ENCODE results near the gene KCTD2.
A peak's percentile ranks its signal among the peaks of the same experiment; 100 is the strongest.
"Not testable (repeated sequence)": the region's sequence is repeated elsewhere in the genome, so short reads cannot be mapped to it uniquely, and the experiment has no call there.

KCTD2 gene, protein sequence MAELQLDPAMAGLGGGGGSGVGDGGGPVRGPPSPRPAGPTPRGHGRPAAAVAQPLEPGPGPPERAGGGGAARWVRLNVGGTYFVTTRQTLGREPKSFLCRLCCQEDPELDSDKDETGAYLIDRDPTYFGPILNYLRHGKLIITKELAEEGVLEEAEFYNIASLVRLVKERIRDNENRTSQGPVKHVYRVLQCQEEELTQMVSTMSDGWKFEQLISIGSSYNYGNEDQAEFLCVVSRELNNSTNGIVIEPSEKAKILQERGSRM

DNA sequence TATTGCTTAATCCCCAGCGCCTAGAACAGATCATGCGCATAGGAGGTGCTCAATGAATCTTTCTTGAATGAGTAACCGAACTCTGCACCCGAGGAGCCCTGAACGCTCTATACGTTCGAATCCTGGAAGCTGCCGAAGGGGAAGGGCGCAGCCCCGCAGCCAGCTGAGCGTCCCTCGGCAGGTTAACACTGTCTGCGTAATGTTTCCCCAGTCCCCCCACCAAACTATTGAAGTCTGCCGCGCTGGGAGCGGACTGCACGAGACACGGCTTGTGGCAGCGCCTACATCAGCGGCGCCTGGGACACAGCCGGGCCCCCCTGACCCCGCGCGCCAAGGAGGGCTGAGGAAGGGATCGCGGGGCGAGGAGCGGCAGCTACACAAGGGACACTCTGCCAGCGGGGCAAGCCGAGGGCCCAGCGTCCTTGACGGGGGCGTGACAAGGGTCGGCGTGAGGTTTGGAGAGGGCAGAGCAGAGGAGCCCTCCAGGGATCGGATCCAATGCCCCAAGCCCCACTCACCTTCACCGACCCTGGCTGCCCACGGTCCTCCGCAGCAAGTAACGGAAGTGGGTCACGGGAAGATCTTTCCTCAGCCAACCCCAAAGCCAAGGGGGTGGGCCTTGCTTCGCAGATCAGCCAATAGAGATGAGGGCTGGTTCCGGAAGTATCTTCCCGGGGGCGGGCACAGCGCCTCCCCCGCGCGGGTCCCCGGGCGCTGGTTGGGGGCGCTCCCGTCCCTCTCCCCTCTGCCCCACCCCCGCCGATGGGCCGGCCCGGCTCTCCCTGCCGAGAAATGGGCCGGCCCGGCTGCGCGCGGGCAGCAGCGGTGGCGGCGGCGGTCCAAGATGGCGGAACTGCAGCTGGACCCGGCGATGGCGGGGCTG is at the start of gene KCTD2, which contains the start of gene ATP5PD:
Gene KCTD2 (plus strand): TSS at position 819 of the 883 bp plus-strand sequence. CDS start 26 bp downstream, at position 845.
Gene ATP5PD (minus strand): TSS at position 563 of the 883 bp plus-strand sequence. CDS start 4,319 bp downstream, outside the sequence.
- peak; percentile 84 to 90 for DNase-seq (ENCODE audit: extremely low read depth in 1 of 2, low read depth in 1 of 2)

DNA sequence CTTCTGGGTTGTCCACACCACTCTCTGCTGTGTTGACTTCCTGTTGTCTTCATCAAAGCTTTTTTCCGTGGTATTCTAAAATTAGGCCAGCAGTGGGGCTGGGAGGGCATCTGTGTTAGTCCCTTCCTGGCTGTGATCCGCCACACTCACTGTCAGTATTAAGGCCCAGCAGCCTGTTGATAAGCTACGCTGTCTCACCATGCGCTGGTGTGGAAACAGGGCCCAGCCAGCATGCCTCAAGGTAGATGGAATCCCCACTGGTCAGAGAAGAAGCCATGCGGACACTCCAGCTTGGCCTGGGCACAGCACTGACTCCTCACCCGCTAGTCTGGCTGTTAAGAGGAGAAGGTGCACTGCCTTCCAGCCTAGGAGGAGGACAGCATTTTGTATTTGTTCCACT is 48.2 kb upstream of the KCTD2 start:
- no peak for DNase-seq (ENCODE audit: extremely low read depth in 1 of 2, low read depth in 1 of 2)

DNA sequence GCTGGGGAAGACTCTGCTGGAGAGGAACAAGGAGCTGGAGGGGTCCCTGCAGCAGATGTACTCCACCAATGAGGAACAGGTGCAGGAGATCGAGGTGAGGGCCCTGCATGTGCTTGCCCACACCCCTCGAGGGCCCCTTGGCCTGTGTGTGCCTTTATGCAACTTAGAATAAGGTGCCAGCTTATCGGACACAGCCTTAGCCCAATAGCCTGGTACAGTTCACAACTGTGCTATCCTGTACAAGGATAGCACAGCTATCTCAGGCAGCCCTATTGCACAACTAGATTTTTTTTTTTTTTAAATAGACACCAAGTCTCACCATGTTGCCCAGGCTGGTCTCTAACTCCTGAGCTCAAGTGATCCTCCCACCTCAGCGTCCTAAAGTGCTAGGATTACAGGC is 47.5 kb upstream of the KCTD2 start:
- no peak for DNase-seq (ENCODE audit: extremely low read depth in 1 of 2, low read depth in 1 of 2)

DNA sequence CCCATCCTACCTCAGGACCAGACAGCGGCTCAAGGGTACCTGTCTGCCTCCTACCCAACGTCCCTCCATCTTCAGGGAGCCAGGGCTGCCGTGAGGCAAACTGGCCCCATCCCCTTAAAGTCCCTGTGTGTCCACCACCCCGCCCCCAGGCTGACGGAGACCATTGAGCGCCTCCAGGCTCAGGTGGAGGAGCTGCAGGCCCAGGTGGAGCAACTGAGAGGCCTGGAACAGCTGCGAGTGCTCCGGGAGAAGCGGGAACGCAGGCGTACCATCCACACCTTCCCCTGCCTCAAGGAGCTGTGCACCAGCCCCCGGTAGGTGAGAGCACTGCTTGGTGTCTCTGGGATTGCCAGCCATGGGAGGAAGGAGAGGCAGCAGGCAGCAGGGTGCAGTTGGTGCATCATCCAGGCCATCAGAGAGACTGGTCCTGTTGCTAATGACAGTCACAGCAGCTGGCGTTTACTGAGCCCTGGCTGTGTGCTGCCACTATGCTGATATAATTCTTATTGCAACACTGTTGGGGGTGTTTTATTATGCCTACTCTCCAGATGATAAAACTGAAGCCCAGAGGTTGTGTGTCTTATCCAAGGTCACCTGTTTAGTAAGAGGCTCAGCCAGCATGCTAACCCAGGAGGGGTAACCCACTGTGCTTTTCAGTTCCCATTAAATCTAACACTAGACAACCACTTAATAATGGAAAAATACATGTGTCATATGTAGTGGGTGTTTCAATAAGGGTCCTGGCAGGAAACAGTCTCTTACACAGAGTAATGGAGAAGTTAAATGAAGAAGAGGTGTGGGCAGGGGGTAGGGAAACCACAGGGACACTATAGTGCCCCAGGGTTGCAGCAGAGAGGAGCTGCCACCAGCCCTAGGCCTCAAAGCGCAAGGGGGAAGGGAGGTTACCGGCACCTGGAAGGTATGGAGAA is 44.8 kb upstream of the KCTD2 start:
- DNase-seq (ENCODE audit: extremely low read depth in 1 of 2, low read depth in 1 of 2) = no peak

DNA sequence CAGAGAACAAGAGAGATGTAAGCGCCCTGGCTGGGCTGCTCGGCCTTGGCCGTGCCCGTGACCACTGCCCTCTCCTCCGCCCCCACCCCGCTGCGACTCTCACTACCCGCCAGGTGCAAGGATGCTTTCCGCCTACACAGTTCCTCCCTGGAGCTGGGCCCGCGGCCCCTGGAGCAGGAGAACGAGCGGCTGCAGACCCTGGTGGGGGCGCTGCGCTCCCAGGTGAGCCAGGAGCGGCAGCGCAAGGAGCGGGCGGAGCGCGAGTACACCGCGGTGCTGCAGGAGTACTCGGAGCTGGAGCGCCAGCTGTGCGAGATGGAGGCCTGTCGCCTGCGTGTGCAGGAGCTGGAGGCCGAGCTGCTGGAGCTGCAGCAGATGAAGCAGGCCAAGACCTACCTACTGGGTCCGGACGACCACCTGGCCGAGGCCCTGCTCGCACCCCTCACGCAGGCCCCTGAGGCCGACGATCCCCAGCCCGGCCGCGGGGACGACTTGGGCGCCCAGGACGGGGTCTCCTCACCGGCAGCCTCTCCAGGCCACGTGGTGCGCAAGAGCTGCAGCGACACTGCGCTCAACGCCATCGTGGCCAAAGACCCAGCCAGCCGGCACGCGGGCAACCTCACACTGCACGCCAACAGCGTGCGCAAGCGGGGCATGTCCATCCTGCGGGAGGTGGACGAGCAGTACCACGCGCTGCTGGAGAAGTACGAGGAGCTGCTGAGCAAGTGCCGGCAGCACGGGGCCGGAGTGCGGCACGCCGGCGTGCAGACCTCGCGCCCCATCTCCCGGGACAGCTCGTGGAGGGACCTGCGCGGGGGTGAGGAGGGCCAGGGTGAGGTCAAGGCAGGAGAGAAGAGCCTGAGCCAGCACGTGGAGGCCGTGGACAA is 43.7 kb upstream of the KCTD2 start:
- no peak for DNase-seq (ENCODE audit: extremely low read depth in 1 of 2, low read depth in 1 of 2)

DNA sequence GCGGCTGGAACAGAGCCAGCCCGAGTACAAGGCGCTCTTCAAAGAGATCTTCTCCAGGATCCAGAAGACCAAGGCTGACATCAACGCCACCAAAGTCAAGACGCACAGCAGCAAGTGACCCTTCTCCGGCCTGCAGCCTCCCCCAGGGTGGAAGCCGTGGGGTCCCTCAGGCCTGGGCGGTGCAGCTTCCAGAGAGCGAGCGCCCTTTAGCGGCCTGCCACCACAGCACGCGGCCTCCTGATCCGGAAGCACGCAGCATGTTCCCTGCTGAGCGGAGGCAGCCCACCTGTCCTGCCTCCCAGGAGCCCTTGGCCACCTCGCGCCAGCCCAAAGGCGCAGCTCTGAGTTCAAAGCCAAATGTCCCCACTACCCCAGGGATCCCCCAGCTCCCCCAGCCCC is 43.1 kb upstream of the KCTD2 start:
- DNase-seq (ENCODE audit: extremely low read depth in 1 of 2, low read depth in 1 of 2) = no peak

DNA sequence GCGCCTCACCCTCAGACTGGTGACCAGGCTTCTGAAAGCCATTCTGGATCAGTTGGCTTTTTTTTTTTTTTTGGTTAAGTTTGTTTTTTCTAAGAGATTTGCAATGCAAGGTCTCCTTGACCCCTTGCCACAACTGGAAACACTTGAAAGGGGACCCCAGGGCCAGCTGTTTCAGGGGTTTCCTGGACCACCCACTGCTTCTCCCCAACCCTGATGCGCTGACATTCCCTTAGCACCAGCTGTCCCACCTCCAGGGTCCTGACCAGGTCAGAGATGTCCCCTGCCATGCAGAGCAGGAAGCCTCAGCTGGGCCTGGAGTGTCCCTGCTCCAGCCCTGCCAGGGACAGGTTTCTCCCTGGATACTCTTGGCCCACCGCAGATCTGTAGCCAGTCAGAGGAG is 42.7 kb upstream of the KCTD2 start:
- DNase-seq (ENCODE audit: extremely low read depth in 1 of 2, low read depth in 1 of 2) = no peak

DNA sequence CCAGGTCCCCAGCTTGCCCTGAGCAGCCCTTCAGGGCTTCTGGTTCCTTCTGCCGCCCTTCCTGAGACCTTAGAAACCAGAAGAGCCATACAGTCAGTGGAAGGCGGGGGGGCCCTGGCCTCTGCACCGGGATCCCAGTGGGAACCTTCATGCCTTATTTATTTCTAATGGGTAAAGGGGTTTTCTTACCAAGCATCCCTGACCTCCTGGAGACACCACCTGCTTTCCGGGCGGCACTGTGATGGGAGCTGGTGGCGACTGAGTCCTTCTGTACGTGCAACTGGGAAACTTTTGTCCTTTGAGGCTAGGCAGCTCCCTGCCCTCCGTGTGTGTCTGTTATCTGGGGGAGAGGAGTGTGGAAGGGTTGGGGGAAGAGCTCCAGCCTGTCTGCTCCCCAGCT is 41.7 kb upstream of the KCTD2 start:
- DNase-seq (ENCODE audit: extremely low read depth in 1 of 2, low read depth in 1 of 2) = no peak

DNA sequence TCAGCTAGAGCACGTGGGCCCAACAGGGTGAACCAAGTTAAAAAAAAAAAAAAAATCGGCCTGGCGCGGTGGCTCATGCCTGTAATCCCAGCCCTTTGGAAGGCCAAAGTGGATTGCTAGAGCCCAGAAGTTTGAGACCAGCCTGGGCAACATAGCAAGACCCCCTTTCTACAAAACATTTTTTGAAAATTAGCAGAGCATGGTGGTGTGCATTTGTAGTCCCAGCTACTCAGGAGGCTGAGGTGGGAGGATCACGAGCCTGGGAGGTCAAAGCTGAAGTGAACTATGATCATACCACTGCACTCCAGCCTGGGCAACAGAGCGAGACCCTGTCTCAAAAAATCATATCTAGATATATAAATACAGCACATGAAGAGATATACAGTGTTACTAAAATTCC is 40.9 kb upstream of the KCTD2 start:
- DNase-seq (ENCODE audit: extremely low read depth in 1 of 2, low read depth in 1 of 2) = not testable (repeated sequence)

DNA sequence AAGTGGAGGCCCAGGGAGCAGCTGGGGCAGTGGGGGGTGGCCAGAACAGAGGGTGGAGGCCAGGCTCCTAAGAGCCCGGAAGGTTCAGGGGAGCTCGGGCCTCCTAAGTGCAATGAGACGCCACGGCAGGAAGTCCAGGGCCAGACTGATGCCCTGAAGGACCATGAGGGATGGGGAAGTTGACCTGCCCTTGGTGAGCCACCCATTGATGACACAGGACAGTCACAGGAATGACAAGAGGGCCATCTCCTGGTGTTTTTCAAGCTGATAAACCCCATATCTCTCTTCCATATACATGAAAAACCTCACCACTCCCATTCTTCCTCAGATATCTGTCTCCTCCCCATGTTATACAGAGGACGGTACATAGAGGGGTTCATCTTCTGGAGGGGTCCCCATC is 40.4 kb upstream of the KCTD2 start:
- DNase-seq (ENCODE audit: extremely low read depth in 1 of 2, low read depth in 1 of 2) = no peak

DNA sequence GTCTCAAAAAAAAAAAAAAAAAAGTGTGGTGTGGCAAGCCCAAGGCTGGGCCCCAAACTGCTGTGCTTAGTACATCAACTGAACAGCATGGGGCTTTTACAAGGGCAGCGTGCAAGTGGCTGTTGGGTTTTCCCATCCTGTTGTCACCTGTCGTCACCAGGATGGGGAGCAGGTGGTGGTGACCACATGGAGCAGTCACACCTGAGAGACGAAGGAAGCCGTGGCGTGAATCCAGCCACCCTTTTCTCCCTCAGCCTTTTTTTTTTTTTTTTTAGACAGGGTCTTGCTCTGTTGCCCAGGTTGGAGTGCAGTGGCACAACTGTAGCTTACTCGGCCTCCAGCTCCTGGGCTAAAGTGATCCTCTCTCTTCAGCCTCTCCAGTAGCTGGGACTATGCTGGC is 38.7 kb upstream of the KCTD2 start:
- DNase-seq (ENCODE audit: extremely low read depth in 1 of 2, low read depth in 1 of 2) = no peak

DNA sequence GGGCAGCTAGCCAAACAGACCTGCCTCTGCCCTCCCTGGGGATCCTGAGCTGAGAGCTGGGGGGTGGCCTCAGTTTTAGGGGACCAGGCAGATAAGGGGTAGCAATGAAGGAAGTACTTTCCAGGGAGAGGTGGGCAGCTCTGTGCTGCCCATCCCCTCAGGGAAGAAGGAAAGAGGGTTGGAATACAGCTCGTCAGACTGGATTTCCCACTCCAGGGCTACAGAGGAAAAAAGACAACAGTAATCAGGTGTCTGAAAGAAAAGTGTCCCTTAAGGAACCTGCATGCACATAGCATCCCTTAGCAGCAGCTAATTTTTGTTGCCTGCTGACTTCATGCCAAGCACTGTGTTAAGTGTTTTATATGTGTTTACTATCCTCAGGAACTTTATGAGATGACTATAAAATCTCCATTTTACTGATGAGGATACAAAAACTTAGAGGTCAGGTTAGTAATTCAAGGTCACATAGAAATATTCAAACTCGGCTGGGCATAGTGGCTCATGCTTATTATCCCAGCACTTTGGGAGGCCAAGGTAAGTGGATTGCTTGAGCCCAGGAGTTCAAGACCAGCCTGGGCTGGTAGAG is 37.8 kb upstream of the KCTD2 start:
- no peak for DNase-seq (ENCODE audit: extremely low read depth in 1 of 2, low read depth in 1 of 2)

DNA sequence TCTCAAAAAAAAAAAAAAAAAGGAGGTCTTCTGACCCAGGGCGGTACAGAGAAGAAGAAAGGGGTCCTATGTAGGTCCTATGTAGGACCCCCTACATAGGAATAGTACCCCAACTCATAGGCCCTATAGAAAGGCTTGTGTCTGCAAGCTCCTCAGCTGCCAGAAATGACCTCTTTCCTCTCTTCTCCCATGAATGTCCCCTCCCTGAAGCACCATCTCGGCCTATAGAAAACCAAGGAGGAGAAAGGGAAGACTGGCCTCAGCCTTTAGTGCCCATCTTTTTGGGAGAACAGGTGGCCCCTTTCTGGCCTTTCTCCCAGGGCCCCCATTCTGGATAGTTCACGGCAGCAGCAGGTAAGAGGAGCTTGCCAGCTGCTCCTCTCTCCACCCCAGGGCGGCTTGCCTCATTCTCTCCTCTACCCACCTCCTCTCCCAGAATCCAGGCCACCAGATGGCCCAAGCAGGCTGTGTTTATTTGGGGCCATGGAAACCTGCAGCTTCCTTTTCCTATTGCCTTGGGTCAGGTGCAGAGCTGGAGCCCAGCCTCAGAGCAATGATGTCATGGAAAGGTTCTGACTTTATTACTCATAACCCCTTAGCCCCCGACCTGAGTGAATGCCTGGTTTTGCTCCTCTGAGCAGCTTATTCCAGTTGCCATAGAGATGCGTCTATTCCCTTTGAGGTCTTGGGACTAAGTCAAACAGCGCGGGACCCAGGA is 36.2 kb upstream of the KCTD2 start:
- no peak for DNase-seq (ENCODE audit: extremely low read depth in 1 of 2, low read depth in 1 of 2)

DNA sequence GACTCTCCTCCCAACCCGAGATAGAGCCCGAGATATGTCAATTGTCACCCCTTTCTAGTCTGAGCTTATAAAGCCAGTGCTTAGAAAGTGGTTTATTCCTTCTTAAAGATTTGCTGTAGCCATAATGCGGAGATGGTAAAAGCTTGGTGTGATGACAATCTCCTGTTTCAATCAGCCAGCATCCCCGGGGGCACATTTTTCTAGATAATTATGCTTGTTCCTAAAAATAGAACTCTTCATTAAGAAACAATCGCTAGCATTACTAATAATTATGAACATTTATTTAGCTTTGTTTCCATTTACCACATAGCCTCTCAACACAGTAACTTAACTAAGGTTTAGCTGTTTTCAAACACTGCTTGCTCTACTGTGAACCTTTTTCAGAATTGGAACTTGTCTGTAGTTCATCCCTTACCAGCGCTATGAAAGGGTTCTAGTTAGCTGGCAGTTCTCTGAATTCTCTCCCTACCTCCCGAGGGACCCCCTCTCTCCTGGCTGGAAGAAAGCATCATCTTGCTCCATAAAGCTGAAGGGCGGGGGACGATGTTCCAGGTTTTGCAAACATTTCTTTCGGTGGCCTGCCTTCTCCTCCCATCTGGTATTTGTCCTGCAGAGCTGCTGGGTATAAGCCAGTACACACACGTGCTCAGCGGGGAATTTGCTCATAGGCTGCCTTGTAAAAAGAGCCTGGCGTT is 35.5 kb upstream of the KCTD2 start:
- DNase-seq (ENCODE audit: extremely low read depth in 1 of 2, low read depth in 1 of 2) = no peak

DNA sequence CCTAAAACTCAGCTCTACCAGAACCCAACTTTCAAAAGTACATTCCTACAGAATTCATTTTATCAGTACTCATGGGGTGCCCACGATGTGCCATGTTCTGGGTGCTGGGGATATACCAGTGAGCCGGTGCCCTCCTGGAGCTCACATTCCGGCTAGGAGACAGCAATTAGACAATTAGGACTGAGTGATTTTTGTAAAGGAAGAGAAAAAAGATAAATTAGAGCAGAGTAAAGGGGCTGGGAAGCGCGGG is 35.0 kb upstream of the KCTD2 start:
- DNase-seq (ENCODE audit: extremely low read depth in 1 of 2, low read depth in 1 of 2) = no peak

DNA sequence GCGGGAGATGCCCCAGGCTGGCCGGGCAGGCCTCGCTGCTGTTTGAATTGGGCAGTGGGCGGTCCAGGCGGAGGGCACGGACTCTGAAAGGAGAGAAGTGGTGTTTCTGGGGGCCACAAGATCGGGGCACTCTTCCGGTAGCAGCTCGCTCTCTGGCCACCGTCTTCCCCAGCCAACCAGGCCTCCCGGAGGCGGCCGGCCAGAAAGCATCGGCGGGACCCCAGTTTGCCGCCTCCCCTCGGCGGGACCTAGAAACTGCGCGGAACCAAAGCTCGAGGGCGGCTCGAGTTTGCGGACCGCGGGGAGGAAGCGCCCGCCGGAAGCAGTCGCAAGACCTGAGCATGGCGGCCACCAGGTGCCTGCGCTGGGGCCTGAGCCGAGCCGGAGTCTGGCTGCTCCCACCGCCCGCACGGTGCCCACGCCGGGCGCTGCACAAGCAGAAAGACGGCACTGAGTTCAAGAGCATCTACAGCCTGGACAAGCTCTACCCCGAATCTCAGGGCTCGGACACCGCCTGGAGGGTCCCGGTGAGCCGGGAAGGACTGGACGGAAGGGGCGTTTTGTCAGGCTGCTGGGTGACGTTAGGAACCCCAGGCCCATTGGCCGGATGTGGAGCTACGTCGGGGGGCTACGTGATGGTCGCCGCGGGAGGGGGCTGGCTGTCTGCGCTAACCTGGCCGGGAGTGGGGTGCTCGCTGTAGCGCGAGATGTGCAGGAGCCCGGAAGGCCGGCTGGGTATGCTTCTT is 34.5 kb upstream of the KCTD2 start, which contains the start of gene MRPL58:
Gene MRPL58 (plus strand): TSS at position 325 of the 746 bp plus-strand sequence. CDS start 17 bp downstream, at position 342.
- peak; percentile 49 to 70 for DNase-seq (ENCODE audit: extremely low read depth in 1 of 2, low read depth in 1 of 2)

DNA sequence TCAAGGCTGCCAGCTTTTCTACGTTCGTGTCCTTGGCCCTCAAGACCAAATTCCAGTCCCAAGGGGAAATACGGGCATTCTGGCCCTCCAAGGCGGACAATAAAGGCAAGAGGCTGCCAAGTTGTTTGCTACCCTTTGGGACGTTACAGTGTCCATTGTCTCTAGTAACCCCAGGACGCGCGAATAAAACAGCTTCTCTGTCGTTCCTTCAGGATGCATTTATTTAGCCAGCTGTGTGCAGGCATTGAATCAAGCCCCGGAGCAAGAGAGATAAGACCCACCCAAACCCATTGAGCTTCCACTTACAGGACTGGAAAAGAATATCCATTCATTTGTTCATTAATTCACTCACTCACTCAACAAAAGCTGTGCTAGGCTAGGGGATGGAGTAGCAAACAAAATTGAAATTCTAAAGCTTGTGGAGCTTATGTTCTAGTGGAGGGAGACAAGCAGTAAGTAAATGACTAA is 33.9 kb upstream of the KCTD2 start:
- no peak for DNase-seq (ENCODE audit: extremely low read depth in 1 of 2, low read depth in 1 of 2)

DNA sequence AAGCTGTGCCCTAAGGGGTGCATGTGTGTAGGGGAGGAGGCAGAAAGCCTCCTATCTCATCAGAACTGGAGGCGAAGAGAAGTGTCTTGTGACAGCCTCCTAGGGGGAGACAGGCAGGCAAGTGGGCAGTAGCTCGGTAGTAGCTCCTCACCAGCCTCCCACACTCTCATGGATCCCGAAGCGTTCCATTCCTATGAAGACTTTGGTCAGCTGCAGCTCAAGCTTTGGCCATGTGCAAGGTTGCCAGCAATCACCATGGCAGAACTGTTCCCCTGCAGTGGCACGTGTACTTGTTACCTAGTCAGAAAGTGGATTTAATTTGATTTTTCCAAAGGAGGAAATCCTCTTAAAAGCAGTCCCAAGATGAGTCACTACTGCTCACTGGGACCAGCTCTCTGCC is 27.9 kb upstream of the KCTD2 start:
- DNase-seq (ENCODE audit: extremely low read depth in 1 of 2, low read depth in 1 of 2) = no peak
